Fibroblast of lung (primary cell): ENCODE results near the gene EGLN1. TPM values are rescaled to one million over a fixed set of nuclear protein-coding genes. Genes with fewer than 3 reads are reported as not detected.
A peak's percentile ranks its signal among the peaks of the same experiment; 100 is the strongest.

Experiments used
- DNase-seq, 2 donors: peaks; one replicate each; pipeline versions ENCODE4 v3.0.0 to v3.0.0-alpha.2; 2010; ENCODE audit warnings: low read depth in 2 of 2
- H2AFZ ChIP-seq: 2 replicates; pipeline ENCODE4 v1.5.1; 2012; ENCODE audit warnings: low read length, control low read depth, inconsistent platforms
- H3K27ac ChIP-seq: 2 replicates; pipeline ENCODE4 v1.5.1; 2011; ENCODE audit warnings: low read length, control low read depth; ENCODE audit not compliant: insufficient read depth
- H3K27me3 ChIP-seq: 2 replicates; pipeline ENCODE4 v1.5.1; 2011; ENCODE audit warnings: mild to moderate bottlenecking, low read length; ENCODE audit not compliant: control insufficient read depth, insufficient read depth
- H3K36me3 ChIP-seq: 2 replicates; pipeline ENCODE4 v1.5.1; 2011; ENCODE audit warnings: low read length; ENCODE audit not compliant: control insufficient read depth, insufficient read depth
- H3K4me1 ChIP-seq: 2 replicates; pipeline ENCODE4 v1.5.1; 2011; ENCODE audit warnings: low read length; ENCODE audit not compliant: control insufficient read depth, insufficient read depth; ENCODE audit errors: extremely low read depth
- H3K4me2 ChIP-seq: 2 replicates; pipeline ENCODE4 v1.5.1; 2011; ENCODE audit warnings: low read length, control low read depth; ENCODE audit not compliant: insufficient read depth; ENCODE audit errors: extremely low read depth
- H3K4me3 ChIP-seq, 4 experiments: fragments of 200-600 bp in 1 of 4; sonication (generic) in 1 of 4; replicated peaks in 1 of 4; 2 replicates each; pipeline ENCODE4 v1.5.1; 2011 to 2016; ENCODE audit warnings: low read length in 4 of 4, low read depth in 3 of 4, mild to moderate bottlenecking in 3 of 4, control low read depth in 2 of 4, inconsistent platforms in 1 of 4, mixed read lengths in 1 of 4; ENCODE audit not compliant: insufficient read depth in 1 of 4; ENCODE audit errors: control extremely low read depth in 1 of 4
- H3K79me2 ChIP-seq: 2 replicates; pipeline ENCODE4 v1.5.1; 2012; ENCODE audit warnings: mild to moderate bottlenecking, low read length, inconsistent platforms; ENCODE audit not compliant: control insufficient read depth, insufficient read depth
- H3K9ac ChIP-seq: 2 replicates; pipeline ENCODE4 v1.5.1; 2011; ENCODE audit warnings: mild to moderate bottlenecking, low read length, control low read depth; ENCODE audit not compliant: insufficient read depth
- H3K9me3 ChIP-seq: 2 replicates; pipeline ENCODE4 v1.5.1; 2012; ENCODE audit warnings: low read depth, low read length; ENCODE audit not compliant: control insufficient read depth, insufficient read depth
- H4K20me1 ChIP-seq: 2 replicates; pipeline ENCODE4 v1.5.1; 2011; ENCODE audit warnings: low read length; ENCODE audit not compliant: control insufficient read depth, insufficient read depth; ENCODE audit errors: extremely low read depth
- EZH2 ChIP-seq: IDR thresholded peaks from 2 replicates; pipeline ENCODE4 v1.5.1; 2012; ENCODE audit warnings: low read length, control low read depth, mild to moderate bottlenecking; ENCODE audit errors: missing control alignments
- polyA plus RNA-seq, 2 donors: library from polyadenylated mRNA; depleted of rRNA in 1 of 2; stranded (reverse) in 1 of 2; unstranded in 1 of 2; fragments of >200 nt; gene quantifications; 2 replicates each; pipeline ENCODE4 v1.2.1, GENCODE V29; 2011 to 2012; ENCODE audit warnings: missing spikeins in 1 of 2
- total RNA-seq: library from RNA; depleted of rRNA; stranded (reverse); fragments of >200 nt; gene quantifications from 2 replicates; pipeline ENCODE4 v1.2.1, GENCODE V29; 2014
- TF ChIP-seq, protein P1 (sequence below), 2 donors: IDR thresholded peaks in 1 of 2; conservative IDR thresholded peaks in 1 of 2; 1 replicate in 1 of 2; 2 replicates in 1 of 2; pipeline ENCODE4 v1.5.1; 2011 to 2012; ENCODE audit warnings: low read length in 2 of 2, control low read depth in 1 of 2, inconsistent platforms in 1 of 2, low read depth in 1 of 2, mild to moderate bottlenecking in 1 of 2

EGLN1 gene
- total and polyA plus RNA-seq, 2 donors (not counting 1 experiment from before 2014, with no cell fraction given): 49.3 to 50.9 TPM

DNA sequence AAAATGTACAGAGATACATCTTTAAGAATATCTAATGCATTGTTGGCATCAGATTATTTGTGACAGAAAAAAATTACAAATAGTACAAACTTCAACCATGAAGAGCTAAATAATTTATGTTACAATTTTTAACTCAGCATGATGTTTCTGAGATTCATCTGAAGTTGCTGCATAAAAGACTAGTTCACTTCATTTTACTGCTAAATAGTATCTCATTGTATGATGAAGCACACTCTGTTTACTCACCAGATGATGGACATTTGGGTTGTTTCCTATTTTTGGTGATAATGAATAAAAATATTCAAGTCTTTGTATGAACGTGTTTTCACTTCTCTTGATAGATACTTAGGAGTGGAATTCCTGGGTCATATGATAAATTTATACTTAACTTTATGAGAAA lies 20.6 kb downstream of the EGLN1 start:
- H3K4me2 ChIP-seq: no peak overlapping the region
- no peaks in the 10 kb centered on the region for H3K27me3 ChIP-seq
- H3K36me3 ChIP-seq: no peaks in the 10 kb centered on the region
- H2AFZ ChIP-seq: no peak overlapping the region
- peaks cover 34% of the 10 kb centered on the region for H3K79me2 ChIP-seq
- no peaks in the 10 kb centered on the region for H3K4me1 ChIP-seq
- no peak overlapping the region for H3K27ac ChIP-seq
- no peak overlapping the region for H3K9ac ChIP-seq
- no peaks in the 10 kb centered on the region for H4K20me1 ChIP-seq
- DNase-seq: no peak
- H3K4me3 ChIP-seq: no peak overlapping the region
- TF ChIP-seq, protein P1, sequence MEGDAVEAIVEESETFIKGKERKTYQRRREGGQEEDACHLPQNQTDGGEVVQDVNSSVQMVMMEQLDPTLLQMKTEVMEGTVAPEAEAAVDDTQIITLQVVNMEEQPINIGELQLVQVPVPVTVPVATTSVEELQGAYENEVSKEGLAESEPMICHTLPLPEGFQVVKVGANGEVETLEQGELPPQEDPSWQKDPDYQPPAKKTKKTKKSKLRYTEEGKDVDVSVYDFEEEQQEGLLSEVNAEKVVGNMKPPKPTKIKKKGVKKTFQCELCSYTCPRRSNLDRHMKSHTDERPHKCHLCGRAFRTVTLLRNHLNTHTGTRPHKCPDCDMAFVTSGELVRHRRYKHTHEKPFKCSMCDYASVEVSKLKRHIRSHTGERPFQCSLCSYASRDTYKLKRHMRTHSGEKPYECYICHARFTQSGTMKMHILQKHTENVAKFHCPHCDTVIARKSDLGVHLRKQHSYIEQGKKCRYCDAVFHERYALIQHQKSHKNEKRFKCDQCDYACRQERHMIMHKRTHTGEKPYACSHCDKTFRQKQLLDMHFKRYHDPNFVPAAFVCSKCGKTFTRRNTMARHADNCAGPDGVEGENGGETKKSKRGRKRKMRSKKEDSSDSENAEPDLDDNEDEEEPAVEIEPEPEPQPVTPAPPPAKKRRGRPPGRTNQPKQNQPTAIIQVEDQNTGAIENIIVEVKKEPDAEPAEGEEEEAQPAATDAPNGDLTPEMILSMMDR (conservative IDR thresholded peaks at IDR 0.05 in 1 of 2, IDR thresholded peaks at IDR 0.05 in 1 of 2; ENCODE audit: low read depth in 1 of 2, low read length in 2 of 2): no peak
- TF ChIP-seq EZH2: no peak
- no peaks in the 10 kb centered on the region for H3K9me3 ChIP-seq

DNA sequence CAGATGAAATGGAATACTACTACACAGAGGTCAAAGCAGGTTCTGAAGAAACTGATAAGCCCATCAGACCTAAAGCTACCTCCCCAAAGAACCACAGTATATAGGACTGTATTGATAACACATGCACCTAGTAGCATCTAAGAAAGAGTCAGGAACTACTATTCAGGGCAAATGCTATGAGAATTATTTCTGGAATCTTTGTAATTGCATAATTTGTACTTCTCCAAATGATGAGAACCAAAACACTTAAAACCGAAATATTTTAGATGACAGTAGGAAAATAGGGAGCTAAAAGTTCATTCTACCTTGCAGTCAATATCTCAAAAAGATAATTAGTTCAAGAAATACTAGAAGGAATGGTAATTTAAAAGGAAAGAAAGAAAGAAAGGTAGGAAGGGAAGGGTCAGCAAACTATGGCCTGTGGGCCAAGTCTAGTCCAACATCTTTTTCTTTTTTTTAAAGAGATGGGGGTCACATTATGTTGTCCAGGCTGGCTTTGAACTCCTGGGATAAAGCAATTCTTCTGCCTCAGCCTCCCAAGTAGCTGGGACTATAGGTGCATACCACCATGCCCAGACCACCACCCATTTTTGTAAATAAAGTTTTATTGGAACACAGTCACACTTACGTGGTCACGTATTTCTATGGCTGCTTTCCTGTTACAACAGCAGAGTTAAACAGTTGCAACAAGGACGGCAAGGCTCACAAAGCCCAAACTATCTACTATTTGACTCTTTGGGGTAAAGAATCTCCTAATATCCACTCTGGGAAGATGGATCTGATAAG lies 24.0 kb downstream of the EGLN1 start:
- no peaks in the 10 kb centered on the region for H3K36me3 ChIP-seq
- peaks cover 3% of the 10 kb centered on the region for H3K4me1 ChIP-seq
- TF ChIP-seq EZH2: no peak
- TF ChIP-seq, protein P1 (conservative IDR thresholded peaks at IDR 0.05 in 1 of 2, IDR thresholded peaks at IDR 0.05 in 1 of 2; ENCODE audit: low read depth in 1 of 2, low read length in 2 of 2): no peak
- no peak overlapping the region for H3K9ac ChIP-seq
- H3K27me3 ChIP-seq: no peaks in the 10 kb centered on the region
- H4K20me1 ChIP-seq: no peaks in the 10 kb centered on the region
- H3K79me2 ChIP-seq: peaks cover 30% of the 10 kb centered on the region
- DNase-seq: no peak
- H3K4me3 ChIP-seq: no peak overlapping the region
- H2AFZ ChIP-seq: no peak overlapping the region
- H3K27ac ChIP-seq: no peak overlapping the region
- H3K9me3 ChIP-seq: no peaks in the 10 kb centered on the region
- H3K4me2 ChIP-seq: no peak overlapping the region

DNA sequence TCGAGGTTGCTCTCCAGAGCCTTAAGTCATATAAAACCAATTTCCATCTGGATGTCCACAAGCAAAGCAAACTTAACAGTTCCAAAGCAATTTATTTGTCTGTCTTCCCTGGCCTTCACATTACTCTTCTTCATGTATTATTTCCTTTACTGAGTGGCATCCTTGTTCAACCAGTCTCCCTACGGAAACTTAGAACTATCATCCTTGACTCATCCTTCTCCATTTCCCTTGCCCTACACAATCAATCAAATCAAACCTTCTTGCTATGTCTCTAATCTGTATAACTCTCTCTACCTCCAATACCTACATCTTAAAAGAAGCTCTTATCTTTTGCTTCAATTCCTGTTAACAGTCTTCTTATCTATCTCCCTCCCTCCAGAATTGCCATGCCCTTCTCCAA lies 25.4 kb downstream of the EGLN1 start:
- Histone ChIP-seq H3K27me3 (no peaks in the 10 kb centered on the region), H3K4me2 (no peak overlapping the region), H2AFZ (no peak overlapping the region), H3K4me1 (peaks cover 3% of the 10 kb centered on the region), H3K27ac (peak overlapping the region; percentile 86), H3K4me3 (no peak overlapping the region), H3K9ac (no peak overlapping the region), H4K20me1 (peaks cover 1% of the 10 kb centered on the region), H3K36me3 (no peaks in the 10 kb centered on the region), H3K79me2 (peaks cover 38% of the 10 kb centered on the region), H3K9me3 (no peaks in the 10 kb centered on the region)
- no peak for TF ChIP-seq EZH2
- TF ChIP-seq, protein P1 (conservative IDR thresholded peaks at IDR 0.05 in 1 of 2, IDR thresholded peaks at IDR 0.05 in 1 of 2; ENCODE audit: low read depth in 1 of 2, low read length in 2 of 2): no peak
- no peak for DNase-seq
